Osteocyte (in vitro differentiated cells): ENCODE results near the gene CCNK. TPM values are rescaled to one million over a fixed set of nuclear protein-coding genes. Genes with fewer than 3 reads are reported as not detected.

Experiments used
- DNase-seq: peaks from one replicate; pipeline ENCODE4 v3.0.0; 2021; ENCODE audit warnings: mixed read lengths; ENCODE audit not compliant: unreplicated experiment; ENCODE audit errors: extremely low spot score
- H3K27ac Mint-ChIP-seq: one replicate; pipeline ENCODE4 v1.8.0; 2021; ENCODE audit warnings: mild to moderate bottlenecking, mixed read lengths; ENCODE audit not compliant: unreplicated experiment
- H3K27me3 Mint-ChIP-seq: one replicate; pipeline ENCODE4 v1.8.0; 2021; ENCODE audit warnings: mixed read lengths; ENCODE audit not compliant: unreplicated experiment
- H3K36me3 Mint-ChIP-seq: one replicate; pipeline ENCODE4 v1.8.0; 2021; ENCODE audit warnings: mixed read lengths; ENCODE audit not compliant: unreplicated experiment
- H3K4me1 Mint-ChIP-seq: one replicate; pipeline ENCODE4 v1.8.0; 2021; ENCODE audit warnings: mixed read lengths; ENCODE audit not compliant: unreplicated experiment
- H3K4me3 Mint-ChIP-seq: one replicate; pipeline ENCODE4 v1.8.0; 2021; ENCODE audit warnings: mild to moderate bottlenecking, moderate library complexity, mixed read lengths; ENCODE audit not compliant: unreplicated experiment
- H3K9me3 Mint-ChIP-seq: one replicate; pipeline ENCODE4 v1.8.0; 2021; ENCODE audit warnings: mixed read lengths; ENCODE audit not compliant: unreplicated experiment
- CTCF ChIP-seq: fragments of 200-600 bp; sonication (generic); IDR thresholded peaks from 2 replicates; pipeline ENCODE4 v1.5.0; 2021; ENCODE audit warnings: antibody characterized with exemption, mild to moderate bottlenecking, moderate library complexity
- total RNA-seq: library from RNA; stranded (reverse); gene quantifications from 2 replicates; pipeline ENCODE4 v1.2.1, GENCODE V29; 2021

Gene CCNK
- total RNA-seq, 1 donor from 2014 or later, result 57.4 TPM

- no peak for TF ChIP-seq CTCF
- Mint-ChIP-seq H3K4me1 (peaks cover 20% of the 10 kb centered on the region), H3K4me3 (no peak overlapping the region), H3K9me3 (no peaks in the 10 kb centered on the region), H3K27me3 (no peaks in the 10 kb centered on the region), H3K27ac (no peak overlapping the region), H3K36me3 (no peaks in the 10 kb centered on the region)
- no peak for DNase-seq
These were observed 67.8 kb downstream of the CCNK start for GRCh38 chr14:99548871-99549515.

- Mint-ChIP-seq H3K4me1 (peaks cover 20% of the 10 kb centered on the region), H3K36me3 (no peaks in the 10 kb centered on the region), H3K27me3 (no peaks in the 10 kb centered on the region), H3K9me3 (no peaks in the 10 kb centered on the region), H3K4me3 (no peak overlapping the region), H3K27ac (no peak overlapping the region)
- TF ChIP-seq CTCF, result no peak
- no peak for DNase-seq
These were observed 68.5 kb downstream of the CCNK start for GRCh38 chr14:99549684-99550083.

GRCh38 chr14:99550387-99550992, 69.3 kb downstream of the CCNK start:
- Mint-ChIP-seq H3K27ac (no peak overlapping the region), H3K9me3 (no peaks in the 10 kb centered on the region), H3K4me1 (peaks cover 12% of the 10 kb centered on the region), H3K36me3 (no peaks in the 10 kb centered on the region), H3K4me3 (no peak overlapping the region), H3K27me3 (no peaks in the 10 kb centered on the region)
- DNase-seq, result no peak
- TF ChIP-seq CTCF, result no peak

- no peaks in the 10 kb centered on the region for H3K27me3 Mint-ChIP-seq
- TF ChIP-seq CTCF, result no peak
- H3K9me3 Mint-ChIP-seq, result no peaks in the 10 kb centered on the region
- H3K36me3 Mint-ChIP-seq, result no peaks in the 10 kb centered on the region
- H3K4me1 Mint-ChIP-seq, result peaks cover 5% of the 10 kb centered on the region
- no peak for DNase-seq
- H3K4me3 Mint-ChIP-seq, result no peak overlapping the region
- no peak overlapping the region for H3K27ac Mint-ChIP-seq
These were observed 70.1 kb downstream of the CCNK start for GRCh38 chr14:99551034-99551922.

GRCh38 chr14:99552021-99552553, 70.9 kb downstream of the CCNK start:
- H3K9me3 Mint-ChIP-seq, result no peaks in the 10 kb centered on the region
- H3K4me3 Mint-ChIP-seq, result no peak overlapping the region
- H3K27ac Mint-ChIP-seq, result no peak overlapping the region
- no peaks in the 10 kb centered on the region for H3K27me3 Mint-ChIP-seq
- no peaks in the 10 kb centered on the region for H3K36me3 Mint-ChIP-seq
- H3K4me1 Mint-ChIP-seq, result peaks cover 2% of the 10 kb centered on the region
- DNase-seq, result no peak
- no peak for TF ChIP-seq CTCF
